ENCODE measurements around the gene CPA1. TPM values are rescaled to one million over a fixed set of nuclear protein-coding genes. Genes with fewer than 3 reads are reported as not detected.
A peak's percentile ranks its signal among the peaks of the same experiment; 100 is the strongest.

Gene CPA1
- total RNA-seq, 5 donors from 2014 or later (not counting 1 experiment from before 2014, with no cell fraction given): 15.8 to 22.5 (median 16.0) TPM; not detected in 2

DNA sequence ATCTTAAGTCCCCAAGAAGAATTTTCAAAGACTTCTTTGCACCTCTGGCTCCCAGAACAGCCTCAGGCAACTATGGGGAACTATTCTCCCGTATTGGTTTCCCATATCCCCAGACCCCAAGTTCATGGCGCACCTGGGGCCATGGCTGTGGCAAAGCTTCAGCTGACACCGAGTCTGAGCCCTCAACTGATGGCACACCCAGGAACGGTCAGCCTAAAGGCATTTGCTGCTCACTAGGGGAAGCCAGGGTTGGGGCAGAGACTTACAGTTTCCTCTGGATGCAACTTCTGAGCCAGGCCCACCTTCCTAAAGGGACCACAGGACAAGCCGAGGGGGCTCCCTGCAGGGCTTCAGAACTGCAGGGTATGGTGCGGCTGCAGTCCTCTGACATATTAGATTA is 13.7 kb upstream of the CPA1 start:
- Histone ChIP-seq H3K4me1 (ENCODE audit: control insufficient read depth in 1 of 2, extremely low read depth in 1 of 2, insufficient read depth in 2 of 2, low read length in 2 of 2) (peaks cover 13 to 48% of the 10 kb centered on the region in 2 experiments), H3K4me3 (ENCODE audit: control insufficient read depth in 1 of 2, extremely low read depth in 1 of 2, low read length in 1 of 2) (no peak overlapping the region), H3K27me3 (replicated peaks in 1 of 2; ENCODE audit: control insufficient read depth in 2 of 2, extremely low read depth in 1 of 2, insufficient read depth in 2 of 2, low read length in 1 of 2) (peaks cover 0 to 8% of the 10 kb centered on the region in 2 experiments), H3K36me3 (ENCODE audit: control insufficient read depth in 2 of 2, extremely low read depth in 1 of 2, insufficient read depth in 1 of 2, low read length in 1 of 2) (no peaks in the 10 kb centered on the region), H3K27ac (ENCODE audit: low read length) (no peak overlapping the region), H3K9me3 (no peaks in the 10 kb centered on the region)
- H3K4me1 Mint-ChIP-seq: peaks cover 13 to 27% (median 26%) of the 10 kb centered on the region in 3 donors
- CTCF ChIA-PET: no interaction called here
- DNase-seq (no peak), ATAC-seq (replicated peaks in 1 of 4) (no peak)
- POLR2A ChIA-PET: no interaction called here
- 92% methylated on average over 4 of the region's 6 CpGs for WGBS (ENCODE audit: insufficient coverage)
- H3K27me3 Mint-ChIP-seq: no peaks in the 10 kb centered on the region
- peak overlapping the region in 1 of 3 donors; percentile 59 for H3K4me3 Mint-ChIP-seq
- no peaks in the 10 kb centered on the region for H3K9me3 Mint-ChIP-seq
- no peaks in the 10 kb centered on the region for H3K36me3 Mint-ChIP-seq
- peak overlapping the region in 1 of 2 donors; percentile 77 for H3K27ac Mint-ChIP-seq

DNA sequence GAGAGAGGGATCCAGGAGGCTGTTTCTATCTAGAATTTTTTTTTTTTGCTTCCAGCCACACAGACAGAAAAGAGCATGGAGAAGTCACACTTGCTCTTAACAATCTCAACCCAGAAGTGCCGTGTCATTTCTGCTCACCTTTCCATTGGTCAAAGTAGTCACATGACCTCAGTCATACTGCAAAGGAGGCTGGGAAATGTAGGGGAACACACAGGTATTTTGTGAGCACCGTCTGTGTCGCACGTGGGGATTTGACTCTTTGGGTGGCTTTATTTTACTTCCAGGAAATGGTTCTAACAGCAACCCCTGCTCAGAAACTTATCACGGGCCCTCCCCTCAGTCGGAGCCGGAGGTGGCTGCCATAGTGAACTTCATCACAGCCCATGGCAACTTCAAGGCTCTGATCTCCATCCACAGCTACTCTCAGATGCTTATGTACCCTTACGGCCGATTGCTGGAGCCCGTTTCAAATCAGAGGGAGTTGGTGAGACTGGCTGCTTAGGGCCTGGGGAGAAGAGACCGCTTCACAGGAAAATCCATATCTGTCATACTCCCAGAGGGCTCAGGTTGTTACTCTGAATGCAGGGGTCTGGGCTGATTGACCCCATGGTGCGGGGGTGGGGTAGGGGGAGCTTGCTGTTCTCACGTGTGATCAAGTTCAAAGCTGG is 13.1 kb upstream of the CPA1 start:
- ATAC-seq (replicated peaks in 1 of 4) (peak; percentile 49 to 89 (median 65)), DNase-seq (peak in 31 of 35 experiments; percentile 5 to 71 (median 31))
- 44% methylated on average over 3 of the region's 13 CpGs for WGBS (ENCODE audit: insufficient coverage)
- Mint-ChIP-seq H3K27me3 (no peaks in the 10 kb centered on the region), H3K4me3 (peak overlapping the region in 2 of 3 donors; percentile 37 to 59), H3K36me3 (no peaks in the 10 kb centered on the region), H3K9me3 (no peaks in the 10 kb centered on the region), H3K27ac (peak overlapping the region; percentile 11 to 77), H3K4me1 (peaks cover 13 to 27% (median 26%) of the 10 kb centered on the region in 3 donors)
- ChIA-PET POLR2A (interaction anchor here in 1 of 2 donors (0.6 kb wide), 1 partner anchor 546 kb away, joined by 3 read pairs; no protein-coding TSS in a partner anchor), CTCF (interaction anchor here in 1 of 2 donors (0.6 kb wide), 1 partner anchor 574 kb away, joined by 4 read pairs; no protein-coding TSS in a partner anchor)
- H3K27me3 ChIP-seq (replicated peaks in 1 of 2; ENCODE audit: control insufficient read depth in 2 of 2, extremely low read depth in 1 of 2, insufficient read depth in 2 of 2, low read length in 1 of 2): peaks cover 0 to 8% of the 10 kb centered on the region in 2 experiments
- H3K36me3 ChIP-seq (ENCODE audit: control insufficient read depth in 2 of 2, extremely low read depth in 1 of 2, insufficient read depth in 1 of 2, low read length in 1 of 2): no peaks in the 10 kb centered on the region
- H3K4me3 ChIP-seq (ENCODE audit: control insufficient read depth in 1 of 2, extremely low read depth in 1 of 2, low read length in 1 of 2): peak overlapping the region in 1 of 2 donors; percentile 0
- no peak overlapping the region for H3K27ac ChIP-seq (ENCODE audit: low read length)
- peaks cover 13 to 48% of the 10 kb centered on the region in 2 experiments for H3K4me1 ChIP-seq (ENCODE audit: control insufficient read depth in 1 of 2, extremely low read depth in 1 of 2, insufficient read depth in 2 of 2, low read length in 2 of 2)
- H3K9me3 ChIP-seq: no peaks in the 10 kb centered on the region

DNA sequence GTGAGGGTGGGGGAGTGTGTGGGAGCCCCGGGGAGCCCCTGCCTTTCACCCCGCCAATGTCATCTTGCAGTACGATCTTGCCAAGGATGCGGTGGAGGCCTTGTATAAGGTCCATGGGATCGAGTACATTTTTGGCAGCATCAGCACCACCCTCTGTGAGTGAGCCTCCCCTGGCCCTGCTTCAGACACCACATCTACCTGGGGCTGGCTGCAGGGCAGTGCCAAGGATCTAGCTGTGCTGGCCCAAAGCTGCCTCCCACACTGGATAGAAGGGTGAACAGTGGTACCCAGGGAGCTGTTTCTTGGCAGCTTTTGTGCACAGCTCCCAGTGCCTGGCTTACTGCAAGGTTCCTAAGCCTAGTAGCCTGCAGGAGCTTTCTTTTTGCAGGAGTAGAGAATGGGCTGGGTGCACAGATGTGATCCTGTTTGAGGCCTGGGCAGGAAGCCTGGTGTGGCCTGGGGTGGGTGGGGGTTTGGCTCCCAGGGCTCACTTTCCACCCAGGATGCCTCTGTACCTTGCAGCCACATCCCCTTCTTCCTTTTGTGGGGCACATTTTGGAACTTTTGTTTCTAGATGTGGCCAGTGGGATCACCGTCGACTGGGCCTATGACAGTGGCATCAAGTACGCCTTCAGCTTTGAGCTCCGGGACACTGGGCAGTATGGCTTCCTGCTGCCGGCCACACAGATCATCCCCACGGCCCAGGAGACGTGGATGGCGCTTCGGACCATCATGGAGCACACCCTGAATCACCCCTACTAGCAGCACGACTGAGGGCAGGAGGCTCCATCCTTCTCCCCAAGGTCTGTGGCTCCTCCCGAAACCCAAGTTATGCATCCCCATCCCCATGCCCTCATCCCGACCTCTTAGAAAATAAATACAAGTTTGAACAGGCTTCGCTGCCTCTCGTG is 12.2 kb upstream of the CPA1 start:
- Histone ChIP-seq H3K27ac (ENCODE audit: low read length) (no peak overlapping the region), H3K27me3 (replicated peaks in 1 of 2; ENCODE audit: control insufficient read depth in 2 of 2, extremely low read depth in 1 of 2, insufficient read depth in 2 of 2, low read length in 1 of 2) (peaks cover 0 to 8% of the 10 kb centered on the region in 2 experiments), H3K36me3 (ENCODE audit: control insufficient read depth in 2 of 2, extremely low read depth in 1 of 2, insufficient read depth in 1 of 2, low read length in 1 of 2) (no peaks in the 10 kb centered on the region), H3K9me3 (no peaks in the 10 kb centered on the region), H3K4me3 (ENCODE audit: control insufficient read depth in 1 of 2, extremely low read depth in 1 of 2, low read length in 1 of 2) (peak overlapping the region in 1 of 2 donors; percentile 0), H3K4me1 (ENCODE audit: control insufficient read depth in 1 of 2, extremely low read depth in 1 of 2, insufficient read depth in 2 of 2, low read length in 2 of 2) (peaks cover 13 to 48% of the 10 kb centered on the region in 2 experiments)
- no peak for ATAC-seq (replicated peaks in 1 of 4)
- no peaks in the 10 kb centered on the region for H3K9me3 Mint-ChIP-seq
- WGBS (ENCODE audit: insufficient coverage): 82% methylated on average over 14 of the region's 19 CpGs
- peak in 1 of 35 experiments; percentile 5 for DNase-seq
- peak overlapping the region in 1 of 3 donors; percentile 59 for H3K4me3 Mint-ChIP-seq
- H3K36me3 Mint-ChIP-seq: no peaks in the 10 kb centered on the region
- CTCF ChIA-PET: interaction anchor here in 1 of 2 donors (0.6 kb wide), 2 partner anchors 24 to 575 kb away, joined by 4 to 9 read pairs; no protein-coding TSS in a partner anchor
- POLR2A ChIA-PET: no interaction called here
- H3K27me3 Mint-ChIP-seq: no peaks in the 10 kb centered on the region
- H3K27ac Mint-ChIP-seq: peak overlapping the region in 1 of 2 donors; percentile 83
- H3K4me1 Mint-ChIP-seq: peaks cover 13 to 27% (median 26%) of the 10 kb centered on the region in 3 donors

DNA sequence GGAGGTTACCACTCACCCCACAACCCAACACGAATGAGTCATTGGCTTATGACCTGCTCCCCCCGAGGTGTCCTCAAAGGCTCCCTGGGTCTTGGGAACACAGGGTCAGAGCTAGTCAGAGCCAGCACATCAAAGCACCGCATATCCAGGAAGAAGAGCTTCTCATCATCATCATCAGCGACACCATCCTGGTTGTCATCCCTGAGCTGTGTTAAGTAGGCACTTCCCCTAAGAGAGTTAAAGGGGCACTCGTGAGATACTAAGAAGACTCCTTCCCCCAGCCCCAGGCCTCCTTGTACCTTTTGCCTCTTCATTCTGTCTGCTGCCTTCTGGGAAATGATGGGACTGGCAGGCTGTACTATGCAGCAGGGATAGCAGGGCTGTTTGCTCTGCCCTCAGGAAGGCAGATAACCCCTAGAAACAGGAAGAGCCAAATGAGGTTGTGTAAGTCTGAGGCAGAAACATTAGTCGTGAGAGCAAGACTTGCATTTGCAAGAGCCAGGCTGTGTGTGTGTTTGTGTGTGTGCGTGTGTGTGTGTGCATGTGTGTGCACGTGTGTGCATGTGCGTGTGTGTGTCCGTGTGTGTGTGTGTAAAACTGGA is 11.1 kb upstream of the CPA1 start:
- Mint-ChIP-seq H3K4me3 (peak overlapping the region in 1 of 3 donors; percentile 36), H3K27me3 (no peaks in the 10 kb centered on the region), H3K9me3 (no peaks in the 10 kb centered on the region), H3K36me3 (no peaks in the 10 kb centered on the region), H3K4me1 (peaks cover 13 to 27% (median 26%) of the 10 kb centered on the region in 3 donors), H3K27ac (peak overlapping the region in 1 of 2 donors; percentile 83)
- peaks cover 13 to 48% of the 10 kb centered on the region in 2 experiments for H3K4me1 ChIP-seq (ENCODE audit: control insufficient read depth in 1 of 2, extremely low read depth in 1 of 2, insufficient read depth in 2 of 2, low read length in 2 of 2)
- DNase-seq (peak in 2 of 35 experiments; percentile 16 to 28), ATAC-seq (replicated peaks in 1 of 4) (peak in 2 of 4 experiments; percentile 29 to 37)
- ChIA-PET CTCF (no interaction called here), POLR2A (no interaction called here)
- 53% methylated on average over 5 of the region's 10 CpGs for whole genome bisulfite sequencing (ENCODE audit: insufficient coverage)
- no peaks in the 10 kb centered on the region for H3K9me3 ChIP-seq
- H3K36me3 ChIP-seq (ENCODE audit: control insufficient read depth in 2 of 2, extremely low read depth in 1 of 2, insufficient read depth in 1 of 2, low read length in 1 of 2): no peaks in the 10 kb centered on the region
- H3K27ac ChIP-seq (ENCODE audit: low read length): no peak overlapping the region
- H3K27me3 ChIP-seq (replicated peaks in 1 of 2; ENCODE audit: control insufficient read depth in 2 of 2, extremely low read depth in 1 of 2, insufficient read depth in 2 of 2, low read length in 1 of 2): peaks cover 0 to 4% of the 10 kb centered on the region in 2 experiments
- no peak overlapping the region for H3K4me3 ChIP-seq (ENCODE audit: control insufficient read depth in 1 of 2, extremely low read depth in 1 of 2, low read length in 1 of 2)

DNA sequence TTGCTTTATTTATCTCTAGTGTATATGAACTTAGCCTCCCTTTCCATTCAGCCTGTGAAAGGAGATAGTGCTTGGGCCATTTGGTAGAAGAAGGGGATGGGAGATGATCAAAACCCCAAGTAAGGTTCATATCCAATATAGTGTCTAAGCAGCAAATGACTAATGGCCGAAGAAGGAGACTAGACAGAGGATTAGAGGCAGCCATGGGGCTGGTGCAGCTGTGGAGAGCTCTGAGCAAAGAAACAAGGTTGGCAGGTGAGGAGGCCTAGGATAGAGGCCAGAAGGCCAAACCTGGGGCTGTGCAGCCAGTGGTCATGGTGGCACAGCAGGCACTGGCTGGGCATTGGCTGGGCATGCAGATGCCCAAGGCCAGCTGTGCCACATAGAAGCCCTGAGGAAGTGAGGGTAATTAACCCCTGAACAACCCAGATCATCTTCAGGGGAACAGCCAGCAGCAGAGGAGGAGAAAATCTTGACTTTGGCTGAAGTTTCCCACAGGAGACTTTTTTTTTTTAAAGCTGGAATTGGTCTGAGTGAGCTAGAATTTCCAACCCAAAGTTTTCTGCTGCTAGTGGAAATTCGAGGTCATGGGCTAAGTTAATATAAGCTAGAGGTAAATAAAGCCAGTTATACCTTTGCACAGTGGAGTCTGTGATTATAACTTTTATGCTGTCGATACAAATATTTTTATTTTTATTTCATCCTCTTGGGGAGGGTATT is 10.3 kb upstream of the CPA1 start:
- Histone ChIP-seq H3K4me1 (ENCODE audit: control insufficient read depth in 1 of 2, extremely low read depth in 1 of 2, insufficient read depth in 2 of 2, low read length in 2 of 2) (peaks cover 13 to 48% of the 10 kb centered on the region in 2 experiments), H3K27ac (ENCODE audit: low read length) (no peak overlapping the region), H3K4me3 (ENCODE audit: control insufficient read depth in 1 of 2, extremely low read depth in 1 of 2, low read length in 1 of 2) (no peak overlapping the region), H3K9me3 (no peaks in the 10 kb centered on the region), H3K36me3 (ENCODE audit: control insufficient read depth in 2 of 2, extremely low read depth in 1 of 2, insufficient read depth in 1 of 2, low read length in 1 of 2) (no peaks in the 10 kb centered on the region), H3K27me3 (replicated peaks in 1 of 2; ENCODE audit: control insufficient read depth in 2 of 2, extremely low read depth in 1 of 2, insufficient read depth in 2 of 2, low read length in 1 of 2) (peaks cover 0 to 4% of the 10 kb centered on the region in 2 experiments)
- peak overlapping the region in 1 of 2 donors; percentile 83 for H3K27ac Mint-ChIP-seq
- no peak for ATAC-seq (replicated peaks in 1 of 4)
- CTCF ChIA-PET: no interaction called here
- H3K36me3 Mint-ChIP-seq: no peaks in the 10 kb centered on the region
- peaks cover 13 to 27% (median 26%) of the 10 kb centered on the region in 3 donors for H3K4me1 Mint-ChIP-seq
- peak overlapping the region in 1 of 3 donors; percentile 36 for H3K4me3 Mint-ChIP-seq
- no peaks in the 10 kb centered on the region for H3K9me3 Mint-ChIP-seq
- DNase-seq: no peak
- POLR2A ChIA-PET: no interaction called here
- H3K27me3 Mint-ChIP-seq: no peaks in the 10 kb centered on the region
- WGBS (ENCODE audit: insufficient coverage): 67% methylated on average over 1 of the region's 3 CpGs

Data from T-cell (primary cell).